Measurements from ENCODE around the gene ADAMTS4.

Gene ADAMTS4

DNA sequence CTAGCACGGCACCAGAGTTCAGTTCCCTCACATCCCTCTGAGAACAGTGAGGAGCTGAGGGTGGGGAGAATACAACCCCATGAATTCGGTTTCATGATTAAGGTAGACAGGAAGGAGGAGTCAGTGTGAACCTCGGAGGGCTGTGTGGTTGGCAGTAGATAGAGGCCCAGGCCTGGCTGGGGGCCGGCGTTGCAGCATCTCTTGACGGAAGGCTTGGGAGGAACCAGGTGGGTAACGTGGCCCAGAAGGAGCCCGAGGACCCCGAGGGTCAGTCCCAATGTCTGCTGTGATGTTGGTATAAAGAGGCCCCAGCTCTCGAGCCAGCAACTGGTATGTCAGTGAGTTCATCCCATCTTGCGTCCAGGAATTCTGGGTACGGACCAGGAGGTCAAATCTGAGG is 27.2 kb downstream of the ADAMTS4 start:
- DNase-seq: no peak

DNA sequence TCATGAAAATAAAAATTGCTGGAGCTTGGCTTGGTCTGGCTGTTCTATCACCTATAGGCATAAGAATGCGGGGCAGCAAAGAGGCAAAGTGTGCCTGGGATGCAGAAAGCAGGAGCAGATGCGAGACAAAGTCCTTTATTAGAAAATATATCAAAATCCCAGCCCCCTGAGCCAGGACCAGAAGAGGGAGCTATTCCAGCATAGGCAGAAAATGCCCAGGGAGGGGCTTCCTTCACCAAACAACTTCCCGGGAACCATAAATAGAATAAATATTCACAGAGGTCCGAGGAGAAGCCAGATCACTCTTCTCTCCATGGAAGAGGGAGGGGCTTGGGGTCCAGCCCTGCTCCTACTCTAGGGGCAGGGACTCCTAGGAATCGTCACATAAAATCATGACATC is 27.7 kb downstream of the ADAMTS4 start:
- no peak for DNase-seq

DNA sequence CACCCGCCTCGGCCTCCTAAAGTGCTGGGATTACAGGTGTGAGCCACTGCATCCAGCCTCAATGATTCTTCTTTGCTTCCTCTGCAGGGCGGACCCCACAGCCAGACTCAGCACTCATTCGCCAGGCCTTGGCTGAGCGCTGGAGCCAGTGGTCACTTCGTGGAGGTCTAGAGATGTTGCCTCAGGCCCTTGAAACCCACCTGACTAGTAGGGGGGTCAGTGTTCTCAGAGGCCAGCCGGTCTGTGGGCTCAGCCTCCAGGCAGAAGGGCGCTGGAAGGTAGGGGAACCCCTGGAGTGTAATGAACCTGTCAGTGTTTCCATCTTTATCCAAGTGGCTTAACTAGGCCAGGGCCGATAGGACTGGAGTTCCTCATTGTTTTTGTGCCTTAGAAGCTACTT is 29.9 kb downstream of the ADAMTS4 start:
- no peak for DNase-seq

GRCh38 chr1:161166669-161167548 is 31.9 kb downstream of the ADAMTS4 start:
- DNase-seq: no peak

- DNase-seq: peak; percentile 96
Observed at GRCh38 chr1:161165742-161166668, 32.8 kb downstream of the ADAMTS4 start, which contains the start of gene PPOX. Gene PPOX, plus strand, starts transcription at chr1:161166426. Its CDS starts 422 bp downstream, at chr1:161166848.

GRCh38 chr1:161164901-161165610 is 33.8 kb downstream of the ADAMTS4 start:
- DNase-seq: no peak

DNA sequence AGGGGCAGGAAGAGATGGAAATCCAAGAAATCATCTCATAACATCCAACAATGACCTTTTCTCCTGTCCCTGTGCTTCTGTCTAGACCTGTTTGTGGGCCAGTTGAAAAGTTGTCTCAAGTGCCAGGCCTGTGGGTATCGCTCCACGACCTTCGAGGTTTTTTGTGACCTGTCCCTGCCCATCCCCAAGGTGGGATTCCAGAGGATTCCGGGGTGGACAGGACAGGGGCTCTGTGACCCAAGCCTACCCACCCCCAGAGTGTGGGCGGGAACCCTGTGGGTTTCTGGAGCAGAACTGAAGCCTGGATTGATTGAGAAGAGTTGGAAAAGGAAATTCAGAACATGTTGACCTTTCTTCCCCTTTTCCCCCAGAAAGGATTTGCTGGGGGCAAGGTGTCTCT is 35.1 kb downstream of the ADAMTS4 start:
- DNase-seq: no peak

GRCh38 chr1:161162806-161163205 is 36.0 kb downstream of the ADAMTS4 start:
- DNase-seq: no peak

- no peak for DNase-seq
Observed at GRCh38 chr1:161162052-161162451, 36.8 kb downstream of the ADAMTS4 start.

DNA sequence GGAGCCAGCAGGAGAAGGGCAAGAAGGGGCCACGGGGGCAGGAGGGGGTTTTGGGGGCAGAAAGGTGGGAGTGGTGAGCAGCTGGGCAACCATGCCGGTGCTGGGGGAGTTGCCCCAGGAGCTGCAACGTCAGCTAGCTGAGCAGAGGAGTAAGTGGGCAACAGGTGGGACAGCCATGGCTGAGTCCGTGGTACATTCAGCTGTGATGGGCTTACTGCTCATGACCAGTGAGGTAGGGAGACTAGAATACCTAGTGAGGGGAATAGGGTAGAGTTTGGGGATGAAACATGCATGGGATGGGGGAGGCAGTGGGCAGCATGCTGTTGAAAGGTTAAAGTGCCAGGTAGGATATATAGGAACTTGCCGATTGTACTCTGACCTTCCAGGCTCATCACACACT is 37.2 kb downstream of the ADAMTS4 start:
- DNase-seq: no peak

- DNase-seq: no peak
Observed at GRCh38 chr1:161160671-161161145, 38.1 kb downstream of the ADAMTS4 start.

GRCh38 chr1:161159913-161160243 is 39.0 kb downstream of the ADAMTS4 start:
- no peak for DNase-seq

DNA sequence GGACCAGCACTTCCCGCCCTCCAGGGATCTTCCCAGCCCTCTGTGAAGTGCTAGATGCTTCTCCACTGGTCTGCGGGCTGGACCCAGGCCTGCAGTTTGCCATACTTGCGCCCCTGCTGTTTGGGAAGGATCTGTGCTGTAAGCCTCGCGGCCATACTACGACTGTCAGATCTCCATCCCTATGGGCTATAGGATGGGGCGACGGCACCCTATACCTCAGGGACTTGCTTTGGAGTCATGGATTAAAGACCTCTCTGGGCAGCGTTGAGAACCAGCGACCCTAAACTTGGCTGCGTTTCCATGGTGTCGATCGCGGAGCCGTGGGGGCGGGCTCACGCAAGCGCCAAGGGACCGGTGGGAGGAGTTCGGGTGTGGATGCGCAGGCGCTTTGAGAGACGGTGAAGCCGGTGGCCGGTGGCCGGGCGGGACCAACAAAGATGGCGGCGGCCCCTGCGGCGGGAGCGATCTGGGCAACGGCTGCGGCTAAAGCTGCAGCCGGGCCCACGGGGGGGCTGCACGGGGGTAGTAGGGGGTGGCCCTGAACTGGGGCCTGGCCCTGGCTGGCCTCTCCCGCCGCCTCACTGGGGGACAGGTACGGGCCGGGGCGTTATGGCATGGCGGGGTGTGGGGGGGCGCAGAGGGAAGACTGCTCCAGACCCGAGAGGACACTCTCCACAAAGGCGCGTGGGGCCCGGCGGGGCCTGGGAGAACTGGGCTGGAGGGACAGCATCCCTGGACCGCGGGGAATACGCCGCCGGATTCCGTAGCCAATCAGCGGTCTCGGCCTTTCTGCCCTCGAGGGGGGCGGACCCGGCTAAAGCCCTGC is 39.6 kb downstream of the ADAMTS4 start, which contains the start of gene USP21:
USP21 (plus strand) TSS at position 414 of the 826 bp plus-strand sequence. CDS start 1,141 bp downstream, outside the sequence.
- peak; percentile 78 for DNase-seq

GRCh38 chr1:161158316-161159010 is 40.4 kb downstream of the ADAMTS4 start:
- DNase-seq: no peak

- no peak for DNase-seq
Observed at GRCh38 chr1:161157867-161158266, 41.0 kb downstream of the ADAMTS4 start.

DNA sequence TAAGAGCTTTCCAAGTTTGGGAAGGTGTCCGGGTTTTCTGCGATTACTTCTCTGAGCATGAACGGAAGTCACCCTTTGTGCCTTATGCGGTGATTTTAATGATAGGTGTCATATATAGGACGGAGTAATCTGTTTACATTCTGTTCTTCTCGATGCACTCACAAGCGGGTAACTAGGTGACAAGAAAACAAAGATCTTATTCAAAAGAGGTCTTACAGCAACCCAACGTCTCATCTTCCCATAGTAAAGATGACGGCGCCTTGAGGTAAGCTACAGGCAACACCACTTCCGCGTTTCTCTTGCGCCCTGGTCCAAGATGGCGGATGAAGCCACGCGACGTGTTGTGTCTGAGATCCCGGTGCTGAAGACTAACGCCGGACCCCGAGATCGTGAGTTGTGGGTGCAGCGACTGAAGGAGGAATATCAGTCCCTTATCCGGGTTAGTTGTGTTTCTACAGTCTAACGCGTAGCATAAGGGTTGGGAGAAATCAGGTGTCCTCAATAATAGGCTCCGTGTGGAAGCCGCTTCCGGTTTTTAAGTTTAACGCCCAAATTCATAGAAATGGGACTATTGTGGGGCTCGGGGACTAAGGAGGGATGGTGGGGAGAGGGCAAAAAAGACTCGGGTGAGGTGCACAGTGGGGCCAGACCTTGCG is 45.0 kb downstream of the ADAMTS4 start, which contains the start of gene UFC1:
UFC1 (plus strand) TSS at position 297 of the 656 bp plus-strand sequence; CDS start at position 317, 20 bp downstream.
- peak; percentile 85 for DNase-seq

DNA sequence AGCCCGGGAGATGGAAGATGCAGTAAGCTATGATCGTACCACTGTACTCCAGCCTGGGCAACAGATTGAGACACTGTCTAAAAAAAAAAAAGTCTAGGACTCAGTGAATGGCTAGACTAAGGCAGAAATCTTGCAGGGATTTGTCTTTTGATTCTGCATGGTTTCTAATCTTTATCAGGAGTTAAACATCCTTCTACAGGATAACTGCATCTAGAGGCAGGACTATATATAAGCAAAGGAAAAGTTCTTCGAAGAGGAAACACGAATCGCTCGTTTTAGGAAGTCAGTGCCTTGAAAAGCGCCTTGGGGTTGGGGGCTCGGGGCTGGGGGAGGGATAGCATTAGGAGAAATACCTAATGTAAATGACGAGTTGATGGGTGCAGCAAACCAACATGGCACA is 45.7 kb downstream of the ADAMTS4 start:
- DNase-seq: no peak

GRCh38 chr1:161145832-161146231 is 53.0 kb downstream of the ADAMTS4 start:
- no peak for DNase-seq

- no peak for DNase-seq
Observed at GRCh38 chr1:161140755-161141400, 58.0 kb downstream of the ADAMTS4 start.

GRCh38 chr1:161139766-161140165 is 59.1 kb downstream of the ADAMTS4 start:
- peak; percentile 59 for DNase-seq
